Astrocyte (in vitro differentiated cells and primary cell): ENCODE results near the gene PRKG1. TPM values are rescaled to one million over a fixed set of nuclear protein-coding genes. Genes with fewer than 3 reads are reported as not detected.

Experiments
- DNase-seq: peaks from one replicate; pipeline ENCODE4 v3.0.0-alpha.2; 2010; ENCODE audit warnings: low read depth
- FAIRE-seq: peaks from 2 replicates; lab custom pipeline; 2011; peaks lifted over from hg19 to GRCh38; lab: Jason Lieb, UNC
- H2AFZ ChIP-seq: 2 replicates; pipeline ENCODE4 v1.6.0; 2012; ENCODE audit warnings: low read depth, low read length, inconsistent platforms
- H3K27ac ChIP-seq: 2 replicates; pipeline ENCODE4 v1.5.1; 2011; ENCODE audit warnings: low read depth, low read length, inconsistent platforms
- H3K27me3 ChIP-seq: 2 replicates; pipeline ENCODE4 v1.6.0; 2011; ENCODE audit warnings: low read length, inconsistent platforms; ENCODE audit not compliant: insufficient read depth
- H3K36me3 ChIP-seq: 2 replicates; pipeline ENCODE4 v1.5.1; 2011; ENCODE audit warnings: low read length, inconsistent platforms; ENCODE audit not compliant: insufficient read depth
- H3K4me1 ChIP-seq: 2 replicates; pipeline ENCODE4 v1.5.1; 2011; ENCODE audit warnings: low read length, inconsistent platforms; ENCODE audit not compliant: insufficient read depth
- H3K4me2 ChIP-seq: 2 replicates; pipeline ENCODE4 v1.6.0; 2012; ENCODE audit warnings: low read length, inconsistent platforms
- H3K4me3 ChIP-seq: 2 replicates; pipeline ENCODE4 v1.5.1; 2011; ENCODE audit warnings: low read depth, mild to moderate bottlenecking, low read length, inconsistent platforms; ENCODE audit not compliant: insufficient read depth
- H3K79me2 ChIP-seq: 2 replicates; pipeline ENCODE4 v1.6.0; 2012; ENCODE audit warnings: mild to moderate bottlenecking, low read length, inconsistent platforms; ENCODE audit not compliant: insufficient read depth
- H3K9ac ChIP-seq: 2 replicates; pipeline ENCODE4 v1.6.0; 2012; ENCODE audit warnings: mild to moderate bottlenecking, low read length, inconsistent platforms
- H3K9me3 ChIP-seq: 2 replicates; pipeline ENCODE4 v1.5.1; 2012; ENCODE audit warnings: low read depth, mild to moderate bottlenecking, low read length, inconsistent platforms; ENCODE audit not compliant: insufficient read depth
- H4K20me1 ChIP-seq: 2 replicates; pipeline ENCODE4 v1.6.0; 2012; ENCODE audit warnings: low read length, inconsistent platforms; ENCODE audit not compliant: insufficient read depth
- H3K27ac Mint-ChIP-seq: one replicate; pipeline ENCODE4 v1.8.0; 2021; ENCODE audit warnings: mild to moderate bottlenecking, mixed read lengths; ENCODE audit not compliant: unreplicated experiment
- H3K27me3 Mint-ChIP-seq: one replicate; pipeline ENCODE4 v1.8.0; 2021; ENCODE audit warnings: low read depth, mixed read lengths; ENCODE audit not compliant: unreplicated experiment
- H3K36me3 Mint-ChIP-seq: one replicate; pipeline ENCODE4 v1.8.0; 2021; ENCODE audit warnings: low read depth, mixed read lengths; ENCODE audit not compliant: unreplicated experiment
- H3K4me1 Mint-ChIP-seq: one replicate; pipeline ENCODE4 v1.8.0; 2021; ENCODE audit warnings: low read depth, mixed read lengths; ENCODE audit not compliant: unreplicated experiment
- H3K4me3 Mint-ChIP-seq: one replicate; pipeline ENCODE4 v1.8.0; 2021; ENCODE audit warnings: mild to moderate bottlenecking, moderate library complexity, mixed read lengths; ENCODE audit not compliant: unreplicated experiment
- H3K9me3 Mint-ChIP-seq: one replicate; pipeline ENCODE4 v1.8.0; 2021; ENCODE audit warnings: mild to moderate bottlenecking, mixed read lengths; ENCODE audit not compliant: unreplicated experiment
- EZH2 ChIP-seq: IDR thresholded peaks from 2 replicates; pipeline ENCODE4 v1.6.1; 2012; ENCODE audit warnings: mild to moderate bottlenecking, low read length, inconsistent platforms; ENCODE audit not compliant: insufficient read depth
- total RNA-seq: library from RNA; stranded (reverse); gene quantifications from 2 replicates; pipeline ENCODE4 v1.2.1, GENCODE V29; 2021
- TF ChIP-seq, protein P1 (sequence below): IDR thresholded peaks from 2 replicates; pipeline ENCODE4 v1.5.1; 2011; ENCODE audit warnings: low read depth, mild to moderate bottlenecking, inconsistent platforms, low read length, moderate library complexity; ENCODE audit not compliant: insufficient read depth

Gene PRKG1
- total RNA-seq, 1 donor from 2014 or later = 3.1 TPM

DNA sequence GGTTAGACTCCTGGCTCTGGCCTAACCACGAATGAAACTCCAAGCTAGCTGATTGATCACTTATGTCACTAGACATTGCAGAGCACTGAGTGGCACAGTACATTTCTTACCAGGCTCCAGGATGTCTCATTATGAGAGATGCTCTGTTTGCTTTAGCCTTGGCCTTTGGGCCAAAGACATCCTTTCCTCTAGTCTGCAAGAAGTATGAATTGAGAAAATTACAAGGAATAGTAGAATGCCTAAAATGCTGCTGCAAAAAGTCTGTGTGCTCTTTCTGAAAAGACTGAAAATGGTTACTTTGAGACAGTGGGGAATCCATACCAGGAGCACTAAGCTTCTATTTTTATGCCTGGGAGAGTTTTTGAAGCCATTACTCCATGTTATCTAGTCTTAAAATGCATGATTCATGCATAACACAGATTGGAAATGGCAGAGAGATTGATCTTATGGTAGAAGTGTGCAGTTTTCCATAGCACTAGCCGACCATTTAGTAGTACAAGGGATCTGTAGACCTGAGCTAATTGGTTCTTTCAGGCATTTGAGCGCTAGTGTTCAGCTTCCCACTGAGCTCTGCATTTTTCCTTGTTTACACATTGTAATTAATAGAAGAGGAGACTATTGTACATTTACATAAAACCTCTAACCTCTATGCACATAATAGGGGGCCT, 303.8 kb downstream of the PRKG1 start:
- no peaks in the 10 kb centered on the region for H3K9me3 ChIP-seq
- no peaks in the 10 kb centered on the region for H3K79me2 ChIP-seq
- no peak overlapping the region for H3K4me2 ChIP-seq
- peaks cover 7% of the 10 kb centered on the region for H3K4me1 Mint-ChIP-seq
- H3K36me3 ChIP-seq = no peaks in the 10 kb centered on the region
- no peaks in the 10 kb centered on the region for H3K27me3 Mint-ChIP-seq
- no peaks in the 10 kb centered on the region for H3K27me3 ChIP-seq
- no peak overlapping the region for H3K27ac ChIP-seq
- no peak for TF ChIP-seq EZH2
- TF ChIP-seq, protein P1, sequence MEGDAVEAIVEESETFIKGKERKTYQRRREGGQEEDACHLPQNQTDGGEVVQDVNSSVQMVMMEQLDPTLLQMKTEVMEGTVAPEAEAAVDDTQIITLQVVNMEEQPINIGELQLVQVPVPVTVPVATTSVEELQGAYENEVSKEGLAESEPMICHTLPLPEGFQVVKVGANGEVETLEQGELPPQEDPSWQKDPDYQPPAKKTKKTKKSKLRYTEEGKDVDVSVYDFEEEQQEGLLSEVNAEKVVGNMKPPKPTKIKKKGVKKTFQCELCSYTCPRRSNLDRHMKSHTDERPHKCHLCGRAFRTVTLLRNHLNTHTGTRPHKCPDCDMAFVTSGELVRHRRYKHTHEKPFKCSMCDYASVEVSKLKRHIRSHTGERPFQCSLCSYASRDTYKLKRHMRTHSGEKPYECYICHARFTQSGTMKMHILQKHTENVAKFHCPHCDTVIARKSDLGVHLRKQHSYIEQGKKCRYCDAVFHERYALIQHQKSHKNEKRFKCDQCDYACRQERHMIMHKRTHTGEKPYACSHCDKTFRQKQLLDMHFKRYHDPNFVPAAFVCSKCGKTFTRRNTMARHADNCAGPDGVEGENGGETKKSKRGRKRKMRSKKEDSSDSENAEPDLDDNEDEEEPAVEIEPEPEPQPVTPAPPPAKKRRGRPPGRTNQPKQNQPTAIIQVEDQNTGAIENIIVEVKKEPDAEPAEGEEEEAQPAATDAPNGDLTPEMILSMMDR = no peak
- no peaks in the 10 kb centered on the region for H4K20me1 ChIP-seq
- H3K27ac Mint-ChIP-seq = no peak overlapping the region
- H3K9ac ChIP-seq = no peak overlapping the region
- H3K4me3 ChIP-seq = no peak overlapping the region
- FAIRE-seq (no peak), DNase-seq (peak; percentile 36)
- H3K4me3 Mint-ChIP-seq = no peak overlapping the region
- no peaks in the 10 kb centered on the region for H3K36me3 Mint-ChIP-seq
- peaks cover 3% of the 10 kb centered on the region for H3K4me1 ChIP-seq
- peak overlapping the region; percentile 7 for H2AFZ ChIP-seq
- no peaks in the 10 kb centered on the region for H3K9me3 Mint-ChIP-seq

DNA sequence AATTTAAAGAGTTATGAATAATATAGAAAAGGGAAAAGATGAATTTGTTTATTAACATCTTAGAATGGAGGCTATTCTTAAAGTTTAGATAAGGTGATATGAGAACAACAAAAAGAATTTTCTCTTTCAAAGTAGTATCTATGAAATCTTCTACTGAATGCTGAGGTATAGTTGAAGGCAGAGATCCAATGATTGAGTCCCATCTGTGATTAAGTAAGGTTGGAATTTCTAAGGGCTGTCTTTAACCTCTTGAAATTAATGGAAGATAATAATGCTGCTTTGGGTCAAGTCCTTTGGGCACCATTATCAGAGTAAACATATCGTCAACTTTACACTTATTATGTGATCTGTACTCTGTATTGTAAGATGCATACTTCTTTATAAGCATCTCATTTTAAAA, 307.9 kb downstream of the PRKG1 start:
- TF ChIP-seq, protein P1 = no peak
- TF ChIP-seq EZH2 = no peak
- Mint-ChIP-seq H3K9me3 (no peaks in the 10 kb centered on the region), H3K4me3 (no peak overlapping the region), H3K27ac (no peak overlapping the region), H3K36me3 (no peaks in the 10 kb centered on the region), H3K27me3 (no peaks in the 10 kb centered on the region), H3K4me1 (peaks cover 7% of the 10 kb centered on the region)
- no peak overlapping the region for H3K27ac ChIP-seq
- DNase-seq = no peak
- no peaks in the 10 kb centered on the region for H4K20me1 ChIP-seq
- no peak overlapping the region for H3K4me3 ChIP-seq
- H3K9ac ChIP-seq = no peak overlapping the region
- no peak overlapping the region for H3K4me2 ChIP-seq
- no peaks in the 10 kb centered on the region for H3K36me3 ChIP-seq
- no peak overlapping the region for H2AFZ ChIP-seq
- no peak for FAIRE-seq
- no peaks in the 10 kb centered on the region for H3K9me3 ChIP-seq
- peaks cover 3% of the 10 kb centered on the region for H3K4me1 ChIP-seq
- H3K79me2 ChIP-seq = no peaks in the 10 kb centered on the region
- H3K27me3 ChIP-seq = no peaks in the 10 kb centered on the region

DNA sequence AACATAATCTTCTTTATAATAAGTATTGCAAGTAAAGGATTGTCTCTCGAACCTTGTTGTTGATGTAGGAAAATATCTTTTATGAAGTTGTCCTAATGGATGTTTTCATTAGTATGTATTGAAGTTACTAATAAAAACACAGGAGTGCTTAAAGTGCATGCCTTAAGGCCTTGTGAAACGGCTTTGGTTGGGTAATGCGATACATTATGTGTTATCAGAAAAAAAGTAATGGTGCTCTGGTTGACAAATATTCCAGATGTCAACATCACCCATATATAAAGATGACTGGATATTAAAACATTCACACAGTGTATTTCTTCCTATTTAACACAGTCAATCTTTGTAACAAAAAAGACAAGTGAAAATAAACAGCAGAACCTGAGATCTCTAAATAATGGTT, 310.7 kb downstream of the PRKG1 start:
- Histone ChIP-seq H3K27ac (no peak overlapping the region), H2AFZ (no peak overlapping the region), H3K9me3 (no peaks in the 10 kb centered on the region), H4K20me1 (no peaks in the 10 kb centered on the region), H3K27me3 (no peaks in the 10 kb centered on the region), H3K36me3 (no peaks in the 10 kb centered on the region), H3K9ac (no peak overlapping the region), H3K4me2 (no peak overlapping the region), H3K79me2 (no peaks in the 10 kb centered on the region), H3K4me1 (peaks cover 9% of the 10 kb centered on the region), H3K4me3 (no peak overlapping the region)
- DNase-seq = no peak
- Mint-ChIP-seq H3K36me3 (no peaks in the 10 kb centered on the region), H3K9me3 (no peaks in the 10 kb centered on the region), H3K4me1 (peaks cover 2% of the 10 kb centered on the region), H3K27me3 (no peaks in the 10 kb centered on the region), H3K27ac (no peak overlapping the region), H3K4me3 (no peak overlapping the region)
- no peak for FAIRE-seq
- TF ChIP-seq, protein P1 = no peak
- TF ChIP-seq EZH2 = no peak
